Activated CD8-positive, alpha-beta memory T cell treated with anti-CD3 and anti-CD28 coated beads for 24 hours (primary cell): Measurements from ENCODE around the gene GPHA2.
"Not testable (repeated sequence)": the region's sequence is repeated elsewhere in the genome, so short reads cannot be mapped to it uniquely, and the experiment has no call there.

Experiments
- DNase-seq: peaks from one replicate; pipeline ENCODE4 v3.0.0-alpha.2; 2020

The GPHA2 gene

GRCh38 chr11:64935359-64936081 lies at the start of gene GPHA2:
TSS of gene GPHA2 (minus strand) at chr11:64935893. CDS start at chr11:64935460, 433 bp downstream.
- no peak for DNase-seq

- not testable (repeated sequence) for DNase-seq
These were observed 47.6 kb upstream of the GPHA2 start for GRCh38 chr11:64983339-64983738.

GRCh38 chr11:64976651-64977050 lies 41.0 kb upstream of the GPHA2 start:
- no peak for DNase-seq

- no peak for DNase-seq
These were observed 38.4 kb upstream of the GPHA2 start for GRCh38 chr11:64974124-64974523.

DNA sequence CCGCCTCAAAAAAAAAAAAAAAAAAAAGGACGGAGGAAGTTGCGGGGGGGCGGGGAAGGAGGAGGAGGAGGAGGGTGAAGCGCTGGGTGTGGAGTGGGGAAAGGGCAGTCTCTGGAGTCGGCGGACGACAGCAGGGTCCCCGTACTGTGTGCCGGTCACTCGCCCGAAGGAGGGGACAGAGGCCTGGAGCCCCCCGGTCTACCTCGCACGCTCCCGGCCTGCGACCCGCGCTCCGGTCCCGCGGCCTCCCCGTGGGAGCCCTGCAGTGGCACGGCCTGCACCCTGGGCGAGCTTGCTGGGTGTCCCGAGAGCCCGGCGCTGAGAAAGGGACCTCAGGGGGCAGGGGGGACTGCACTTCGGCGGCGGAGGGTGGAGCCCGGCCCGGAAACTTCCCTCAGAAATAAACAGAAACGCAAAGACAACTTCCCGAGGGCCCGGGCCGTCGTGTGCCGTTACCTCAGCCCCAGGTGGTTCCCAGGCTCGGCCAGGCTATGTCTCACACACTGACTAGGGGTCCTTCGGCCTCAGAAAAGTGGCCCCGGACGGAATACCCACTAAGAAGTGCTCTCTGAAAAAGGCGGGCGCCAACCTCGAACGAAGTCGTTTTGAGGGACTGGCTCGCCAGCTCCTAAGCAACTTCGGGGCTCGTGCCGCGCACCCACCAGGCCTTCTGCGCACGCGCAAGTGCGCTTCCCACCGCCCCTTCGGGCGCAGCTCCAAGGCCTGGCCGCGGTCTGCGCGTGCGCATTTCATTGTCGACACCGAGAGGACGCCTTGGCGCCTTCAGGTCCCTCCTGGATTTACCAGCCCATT lies 35.9 kb upstream of the GPHA2 start, which contains the start of gene MAJIN:
TSS of gene MAJIN (minus strand) at position 688 of the 813 bp plus-strand sequence. CDS start 12,703 bp downstream, outside the sequence.
- DNase-seq = peak; percentile 94

DNA sequence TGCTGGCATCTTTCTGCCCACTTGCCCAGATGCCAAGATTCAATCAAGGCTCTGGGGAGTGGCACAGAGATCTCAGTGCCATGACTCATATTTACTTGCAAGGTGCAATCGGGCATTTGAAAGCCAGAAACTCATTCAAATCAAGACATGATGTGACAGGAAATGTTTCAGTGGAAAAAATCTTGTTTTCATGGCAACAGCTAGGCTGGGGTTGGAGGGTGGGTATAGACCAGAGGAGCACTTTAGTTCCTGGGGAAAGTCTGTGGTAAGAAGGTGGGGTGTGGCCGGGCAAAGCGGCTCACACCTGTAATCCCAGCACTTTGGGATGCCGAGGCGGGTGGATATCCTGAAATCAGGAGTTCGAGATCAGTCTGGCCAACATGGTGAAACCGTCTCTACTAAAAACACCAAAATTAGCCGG lies 35.0 kb upstream of the GPHA2 start:
- peak; percentile 70 for DNase-seq

DNA sequence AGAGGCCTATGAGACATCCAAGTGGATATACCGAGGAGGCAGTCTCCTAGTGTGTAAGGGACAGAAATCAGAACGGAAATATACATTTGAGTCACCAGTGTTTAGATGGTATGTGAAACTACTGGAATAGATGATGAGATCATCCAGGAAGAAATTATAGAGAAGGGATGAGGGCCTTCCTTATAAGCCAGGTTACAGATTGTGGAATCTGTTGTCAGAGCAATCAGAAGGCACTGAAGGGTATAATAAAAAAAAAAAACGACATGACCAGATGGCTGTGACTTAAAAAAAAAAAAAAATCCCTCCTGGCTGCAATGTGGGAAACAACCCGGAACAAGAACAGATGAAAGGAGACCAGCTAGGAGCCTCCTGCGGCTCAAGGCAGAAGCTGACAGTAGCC lies 33.5 kb upstream of the GPHA2 start:
- no peak for DNase-seq

DNA sequence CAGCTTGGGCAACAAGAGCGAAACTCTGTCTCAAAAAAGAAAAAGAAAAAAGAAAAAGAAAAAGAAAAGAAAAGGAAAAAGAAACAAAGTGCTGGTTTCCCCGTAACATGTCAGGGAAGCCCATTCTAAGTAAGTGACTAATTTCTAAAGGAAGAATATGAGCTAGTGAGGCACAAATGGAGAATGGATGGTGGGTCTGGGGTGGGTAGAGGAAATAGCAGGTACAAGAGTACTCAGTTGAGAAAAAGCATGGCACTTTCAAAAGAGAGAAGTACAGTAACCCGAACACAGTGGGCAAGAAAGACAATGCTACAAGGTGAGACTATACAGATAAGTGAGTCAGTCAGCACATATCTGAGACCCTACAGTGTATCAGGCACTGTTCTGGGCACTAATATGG lies 31.7 kb upstream of the GPHA2 start:
- DNase-seq = no peak

- DNase-seq = no peak
These were observed 27.5 kb upstream of the GPHA2 start for GRCh38 chr11:64963072-64963631.

DNA sequence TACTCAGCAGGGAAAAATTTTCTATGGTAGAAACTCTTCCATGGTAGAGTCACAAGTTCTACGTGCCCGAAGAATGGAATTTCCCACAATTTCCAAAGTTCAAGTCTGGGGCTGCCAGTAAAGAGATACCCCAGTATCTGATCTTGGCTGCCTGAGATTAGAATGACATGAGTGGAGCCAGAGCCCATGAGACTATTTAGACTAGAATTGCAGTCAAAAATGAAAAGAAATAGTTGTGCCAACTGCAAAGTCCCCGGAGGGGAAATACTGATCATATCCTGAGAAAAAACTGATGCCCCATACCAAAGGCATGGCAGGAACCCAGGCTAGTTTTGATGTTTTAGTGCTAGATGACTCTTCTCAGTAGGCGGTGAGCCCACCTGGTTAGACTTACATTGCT lies 25.0 kb upstream of the GPHA2 start:
- no peak for DNase-seq

- DNase-seq = no peak
These were observed 23.8 kb upstream of the GPHA2 start for GRCh38 chr11:64959498-64959897.

- no peak for DNase-seq
These were observed 18.5 kb upstream of the GPHA2 start for GRCh38 chr11:64954201-64954600.

- no peak for DNase-seq
These were observed 15.8 kb upstream of the GPHA2 start for GRCh38 chr11:64951529-64951928.

DNA sequence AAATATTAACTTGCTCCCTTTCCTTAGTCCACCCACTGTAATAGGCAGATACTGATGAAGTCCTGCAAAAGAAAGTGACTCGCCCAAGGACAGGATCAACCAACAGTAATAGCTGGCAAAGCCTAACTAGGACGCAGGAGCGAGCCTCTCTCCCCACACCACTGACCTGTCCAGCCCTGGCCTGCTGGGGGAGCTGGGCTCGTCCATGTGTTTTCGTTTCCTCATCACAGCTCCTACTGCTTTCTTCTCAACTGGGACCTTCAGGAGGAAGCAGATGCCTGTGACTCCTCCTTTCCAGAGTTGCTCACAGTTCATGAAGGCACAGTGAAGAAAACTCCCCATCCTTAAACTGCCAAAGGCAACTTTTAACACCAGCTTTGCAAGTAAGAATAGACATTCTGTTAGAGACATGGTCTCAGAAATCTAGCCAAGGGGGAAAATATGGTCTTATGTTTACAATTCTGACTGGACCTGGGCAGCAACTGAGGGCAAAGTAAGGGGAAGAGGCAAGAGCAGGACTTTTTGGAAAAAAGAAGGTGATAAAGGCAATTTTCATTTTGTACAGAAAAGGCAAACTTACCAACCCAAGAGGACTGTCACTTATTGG lies 11.6 kb upstream of the GPHA2 start:
- no peak for DNase-seq

- no peak for DNase-seq
These were observed 846 bp upstream of the GPHA2 start for GRCh38 chr11:64936539-64936938.

GRCh38 chr11:64934682-64935358 lies 873 bp downstream of the GPHA2 start:
- DNase-seq = no peak

- no peak for DNase-seq
These were observed 1.6 kb downstream of the GPHA2 start for GRCh38 chr11:64933935-64934681.

DNA sequence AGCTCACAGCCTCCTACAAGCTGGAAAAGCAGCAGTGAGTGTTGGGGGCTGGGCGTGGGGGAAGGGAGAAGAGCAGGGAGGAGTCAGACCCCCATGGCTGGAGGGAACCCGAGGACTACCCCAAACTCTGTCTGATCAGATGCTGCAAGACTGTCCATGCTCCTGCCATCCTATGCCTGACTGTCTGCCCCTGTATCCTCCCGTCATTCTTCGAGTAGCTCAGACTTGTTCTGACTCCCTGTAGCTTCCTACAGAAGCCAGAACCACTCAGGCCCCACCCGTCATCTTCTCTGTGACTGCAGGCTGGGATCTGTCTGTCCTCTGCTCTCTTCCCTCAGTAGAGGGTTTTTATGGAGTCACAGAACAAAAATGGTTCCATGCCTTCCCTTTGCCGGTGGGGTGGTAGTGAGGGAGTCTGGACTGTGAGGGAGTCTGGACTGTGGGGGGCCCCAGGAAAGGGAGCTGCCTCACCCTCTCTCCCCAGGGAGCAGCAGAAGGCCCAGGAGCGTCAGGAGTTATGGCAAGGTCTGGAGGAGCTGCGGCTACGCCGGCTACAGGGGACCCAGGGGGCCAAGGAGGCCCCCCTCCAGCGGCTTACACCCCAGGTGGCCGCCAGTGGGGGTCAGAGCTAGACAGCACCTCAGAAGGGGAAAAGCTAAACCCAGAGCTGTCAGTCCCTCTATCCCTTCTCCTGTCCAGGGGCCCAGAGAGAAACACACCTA lies 2.3 kb downstream of the GPHA2 start:
- DNase-seq = no peak

GRCh38 chr11:64932324-64932723 lies 3.4 kb downstream of the GPHA2 start:
- no peak for DNase-seq

GRCh38 chr11:64931290-64931689 lies 4.4 kb downstream of the GPHA2 start:
- no peak for DNase-seq

GRCh38 chr11:64930340-64930739 lies 5.4 kb downstream of the GPHA2 start:
- no peak for DNase-seq
